Loucy (cell line): ENCODE measurements around the gene ASCC1.

Source experiments
- H2AFZ ChIP-seq: fragments of 200-600 bp; sonication (generic); 2 replicates; pipeline ENCODE4 v1.6.0; 2016; ENCODE audit warnings: antibody characterized with exemption, mild to moderate bottlenecking, low read length, moderate library complexity
- H3F3A ChIP-seq: fragments of 200-600 bp; 2 replicates; pipeline ENCODE4 v1.6.0; 2016; ENCODE audit warnings: antibody characterized with exemption, low read depth, mild to moderate bottlenecking
- H3K27me3 ChIP-seq: fragments of 200-600 bp; sonication (generic); 2 replicates; pipeline ENCODE4 v1.6.1; 2014; ENCODE audit warnings: low read length, mild to moderate bottlenecking; ENCODE audit not compliant: insufficient read depth, poor library complexity, severe bottlenecking
- H3K36me3 ChIP-seq: fragments of 200-600 bp; sonication (generic); 2 replicates; pipeline ENCODE4 v1.6.1; 2016; ENCODE audit warnings: low read length; ENCODE audit not compliant: insufficient read depth
- H3K4me1 ChIP-seq: fragments of 200-600 bp; sonication (generic); 2 replicates; pipeline ENCODE4 v1.5.1; 2014; ENCODE audit warnings: low read length, mild to moderate bottlenecking; ENCODE audit not compliant: insufficient read depth, poor library complexity, severe bottlenecking
- H3K4me2 ChIP-seq: fragments of 200-600 bp; sonication (generic); 2 replicates; pipeline ENCODE4 v1.6.0; 2014; ENCODE audit warnings: antibody characterized with exemption, low read length, low read depth, mild to moderate bottlenecking; ENCODE audit not compliant: poor library complexity, severe bottlenecking
- H3K4me3 ChIP-seq: fragments of 200-600 bp; sonication (generic); 2 replicates; pipeline ENCODE4 v1.5.1; 2014; ENCODE audit warnings: low read length, mild to moderate bottlenecking, mixed read lengths; ENCODE audit not compliant: poor library complexity, severe bottlenecking
- H3K79me2 ChIP-seq: fragments of 200-600 bp; sonication (generic); 2 replicates; pipeline ENCODE4 v1.6.1; 2014; ENCODE audit warnings: low read length; ENCODE audit not compliant: insufficient read depth
- H3K9ac ChIP-seq: fragments of 200-600 bp; sonication (generic); 2 replicates; pipeline ENCODE4 v1.6.0; 2014; ENCODE audit warnings: mild to moderate bottlenecking, low read depth, low read length, moderate library complexity; ENCODE audit not compliant: poor library complexity, severe bottlenecking
- H3K9me2 ChIP-seq: fragments of 200-600 bp; sonication (generic); replicated peaks from 2 replicates; pipeline ENCODE4 v1.6.1; 2016; ENCODE audit warnings: low read depth, low read length, mixed read lengths
- H3K9me3 ChIP-seq: fragments of 200-600 bp; sonication (generic); 2 replicates; pipeline ENCODE4 v1.6.1; 2014; ENCODE audit warnings: mild to moderate bottlenecking, antibody characterized with exemption, low read length, low read depth; ENCODE audit not compliant: insufficient read depth
- H4K20me1 ChIP-seq: fragments of 200-600 bp; sonication (generic); 2 replicates; pipeline ENCODE4 v1.6.0; 2014; ENCODE audit warnings: antibody characterized with exemption, low read length, mild to moderate bottlenecking; ENCODE audit not compliant: insufficient read depth, poor library complexity, severe bottlenecking
- CTCF ChIP-seq: fragments of 200-600 bp; sonication (generic); conservative IDR thresholded peaks from 2 replicates; pipeline ENCODE4 v1.5.1; 2014; ENCODE audit warnings: mild to moderate bottlenecking, antibody characterized with exemption, low read length
- EZH2phosphoT487 ChIP-seq: fragments of 200-600 bp; IDR thresholded peaks from 2 replicates; pipeline ENCODE4 v1.6.1; 2018; ENCODE audit warnings: antibody characterized with exemption, mild to moderate bottlenecking, moderate library complexity, borderline replicate concordance

Gene ASCC1

GRCh38 chr10:72263613-72264241 is 47.7 kb upstream of the ASCC1 start:
- no peaks in the 10 kb centered on the region for H3K9me2 ChIP-seq
- H3K27me3 ChIP-seq: no peaks in the 10 kb centered on the region
- H3K79me2 ChIP-seq: no peaks in the 10 kb centered on the region
- H2AFZ ChIP-seq: no peak overlapping the region
- peaks cover 8% of the 10 kb centered on the region; the same call in 1 of the 2 replicates for H3F3A ChIP-seq
- H3K9me3 ChIP-seq: no peaks in the 10 kb centered on the region
- no peak for TF ChIP-seq EZH2phosphoT487
- TF ChIP-seq CTCF: no peak
- H3K4me3 ChIP-seq: peak overlapping the region; percentile 32
- no peaks in the 10 kb centered on the region for H4K20me1 ChIP-seq
- peaks cover 70% of the 10 kb centered on the region for H3K4me1 ChIP-seq
- peak overlapping the region; percentile 55 for H3K9ac ChIP-seq
- no peaks in the 10 kb centered on the region for H3K36me3 ChIP-seq
- peak overlapping the region; percentile 56 for H3K4me2 ChIP-seq

GRCh38 chr10:72261784-72262404 is 45.8 kb upstream of the ASCC1 start:
- H4K20me1 ChIP-seq: no peaks in the 10 kb centered on the region
- no peaks in the 10 kb centered on the region for H3K9me2 ChIP-seq
- no peaks in the 10 kb centered on the region for H3K79me2 ChIP-seq
- H2AFZ ChIP-seq: 0 out of 2 replicates have a peak overlapping the region, but pooled peaks have one; percentile 21
- peaks cover 8% of the 10 kb centered on the region; the same call in 1 of the 2 replicates for H3F3A ChIP-seq
- no peaks in the 10 kb centered on the region for H3K9me3 ChIP-seq
- TF ChIP-seq EZH2phosphoT487 (no peak), CTCF (no peak)
- peak overlapping the region; percentile 90 for H3K9ac ChIP-seq
- peaks cover 77% of the 10 kb centered on the region for H3K4me1 ChIP-seq
- H3K4me2 ChIP-seq: peak overlapping the region; percentile 94
- H3K36me3 ChIP-seq: no peaks in the 10 kb centered on the region
- no peaks in the 10 kb centered on the region for H3K27me3 ChIP-seq
- peak overlapping the region; percentile 74 for H3K4me3 ChIP-seq

- H2AFZ ChIP-seq: 0 out of 2 replicates have a peak overlapping the region, but pooled peaks have one; percentile 21
- peak overlapping the region; percentile 90 for H3K9ac ChIP-seq
- H3K79me2 ChIP-seq: no peaks in the 10 kb centered on the region
- no peaks in the 10 kb centered on the region for H3K27me3 ChIP-seq
- no peaks in the 10 kb centered on the region for H3K9me3 ChIP-seq
- no peaks in the 10 kb centered on the region for H3K9me2 ChIP-seq
- H4K20me1 ChIP-seq: no peaks in the 10 kb centered on the region
- H3F3A ChIP-seq: peaks cover 8% of the 10 kb centered on the region; the same call in 1 of the 2 replicates
- H3K4me3 ChIP-seq: peak overlapping the region; percentile 74
- peaks cover 81% of the 10 kb centered on the region for H3K4me1 ChIP-seq
- no peaks in the 10 kb centered on the region for H3K36me3 ChIP-seq
- TF ChIP-seq EZH2phosphoT487 (no peak), CTCF (peak; percentile 52)
- peak overlapping the region; percentile 94 for H3K4me2 ChIP-seq
Measured at GRCh38 chr10:72260976-72261783, 45.1 kb upstream of the ASCC1 start.
